ENCODE measurements around the gene ZNRF1.

DNA sequence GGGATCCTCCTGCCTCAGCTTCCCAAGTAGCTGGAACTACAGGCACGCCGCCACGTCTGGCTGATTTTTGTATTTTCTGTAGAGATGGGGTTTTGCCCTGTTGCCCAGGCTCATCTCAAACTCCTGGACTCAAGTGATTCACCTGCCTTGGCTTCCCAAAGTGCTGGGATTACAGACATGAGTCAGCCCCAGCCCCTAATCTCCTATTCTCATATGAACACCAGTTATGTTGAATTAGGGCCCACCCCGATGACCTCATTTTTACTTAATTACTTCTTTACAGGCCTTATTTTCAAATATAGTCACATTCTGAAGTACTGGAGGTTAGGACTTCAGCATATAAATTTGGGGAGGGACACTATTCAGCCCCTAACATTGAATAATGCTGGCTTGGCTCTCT is 49.2 kb downstream of the ZNRF1 start:
- TF ChIP-seq, protein P1, sequence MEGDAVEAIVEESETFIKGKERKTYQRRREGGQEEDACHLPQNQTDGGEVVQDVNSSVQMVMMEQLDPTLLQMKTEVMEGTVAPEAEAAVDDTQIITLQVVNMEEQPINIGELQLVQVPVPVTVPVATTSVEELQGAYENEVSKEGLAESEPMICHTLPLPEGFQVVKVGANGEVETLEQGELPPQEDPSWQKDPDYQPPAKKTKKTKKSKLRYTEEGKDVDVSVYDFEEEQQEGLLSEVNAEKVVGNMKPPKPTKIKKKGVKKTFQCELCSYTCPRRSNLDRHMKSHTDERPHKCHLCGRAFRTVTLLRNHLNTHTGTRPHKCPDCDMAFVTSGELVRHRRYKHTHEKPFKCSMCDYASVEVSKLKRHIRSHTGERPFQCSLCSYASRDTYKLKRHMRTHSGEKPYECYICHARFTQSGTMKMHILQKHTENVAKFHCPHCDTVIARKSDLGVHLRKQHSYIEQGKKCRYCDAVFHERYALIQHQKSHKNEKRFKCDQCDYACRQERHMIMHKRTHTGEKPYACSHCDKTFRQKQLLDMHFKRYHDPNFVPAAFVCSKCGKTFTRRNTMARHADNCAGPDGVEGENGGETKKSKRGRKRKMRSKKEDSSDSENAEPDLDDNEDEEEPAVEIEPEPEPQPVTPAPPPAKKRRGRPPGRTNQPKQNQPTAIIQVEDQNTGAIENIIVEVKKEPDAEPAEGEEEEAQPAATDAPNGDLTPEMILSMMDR (IDR thresholded peaks at IDR 0.05), result no peak
- no peak for TF ChIP-seq POLR2A (IDR thresholded peaks at IDR 0.05)

Data from testis (tissue), 2 donors.